Breast epithelium (tissue), 3 donors: ENCODE measurements around the gene KIAA1586.

Source experiments
- POLR2A ChIP-seq: fragments of 450-650 bp; IDR thresholded peaks from one replicate; pipeline ENCODE4 v1.6.1; 2016; ENCODE audit warnings: antibody characterized with exemption, mild to moderate bottlenecking, moderate library complexity
- POLR2AphosphoS5 ChIP-seq, 3 donors: sonication (generic); formaldehyde crosslinking; IDR thresholded peaks; one replicate each; pipeline ENCODE4 v1.6.1; 2017; ENCODE audit warnings: antibody characterized with exemption in 3 of 3

GRCh38 chr6:57069920-57070331 lies 23.4 kb downstream of the KIAA1586 start:
- TF ChIP-seq POLR2AphosphoS5 (IDR thresholded peaks at IDR 0.05) (no peak), POLR2A (no peak)
